Measurements from ENCODE around the gene TARS2.

The TARS2 gene

DNA sequence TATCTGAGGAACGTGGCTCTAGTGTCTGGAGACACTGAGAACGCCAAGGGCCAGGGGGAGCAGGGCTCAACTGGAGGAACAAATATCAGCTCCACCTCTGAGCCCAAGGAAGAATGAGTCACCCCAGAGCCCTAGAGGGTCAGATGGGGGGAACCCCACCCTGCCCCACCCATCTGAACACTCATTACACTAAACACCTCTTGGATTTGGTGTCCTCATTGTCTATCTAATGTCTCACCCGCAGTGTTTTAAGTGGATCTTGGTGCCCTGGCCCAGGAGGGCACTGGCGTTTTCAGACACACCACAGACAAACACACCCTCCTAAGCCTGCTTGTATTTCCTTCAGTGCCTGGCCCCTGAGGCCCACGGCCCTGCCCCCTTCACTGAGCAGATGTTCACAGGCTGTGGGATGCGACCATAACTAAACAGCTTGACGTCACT, 26.2 kb downstream of the TARS2 start:
- H3K4me3 ChIP-seq (ENCODE audit: low read depth, low read length): no peak overlapping the region
- TF ChIP-seq, protein P1, sequence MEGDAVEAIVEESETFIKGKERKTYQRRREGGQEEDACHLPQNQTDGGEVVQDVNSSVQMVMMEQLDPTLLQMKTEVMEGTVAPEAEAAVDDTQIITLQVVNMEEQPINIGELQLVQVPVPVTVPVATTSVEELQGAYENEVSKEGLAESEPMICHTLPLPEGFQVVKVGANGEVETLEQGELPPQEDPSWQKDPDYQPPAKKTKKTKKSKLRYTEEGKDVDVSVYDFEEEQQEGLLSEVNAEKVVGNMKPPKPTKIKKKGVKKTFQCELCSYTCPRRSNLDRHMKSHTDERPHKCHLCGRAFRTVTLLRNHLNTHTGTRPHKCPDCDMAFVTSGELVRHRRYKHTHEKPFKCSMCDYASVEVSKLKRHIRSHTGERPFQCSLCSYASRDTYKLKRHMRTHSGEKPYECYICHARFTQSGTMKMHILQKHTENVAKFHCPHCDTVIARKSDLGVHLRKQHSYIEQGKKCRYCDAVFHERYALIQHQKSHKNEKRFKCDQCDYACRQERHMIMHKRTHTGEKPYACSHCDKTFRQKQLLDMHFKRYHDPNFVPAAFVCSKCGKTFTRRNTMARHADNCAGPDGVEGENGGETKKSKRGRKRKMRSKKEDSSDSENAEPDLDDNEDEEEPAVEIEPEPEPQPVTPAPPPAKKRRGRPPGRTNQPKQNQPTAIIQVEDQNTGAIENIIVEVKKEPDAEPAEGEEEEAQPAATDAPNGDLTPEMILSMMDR (IDR thresholded peaks at IDR 0.05; ENCODE audit: control insufficient read depth, extremely low read depth, insufficient read depth): no peak
- DNase-seq (ENCODE audit: low read depth): no peak

DNA sequence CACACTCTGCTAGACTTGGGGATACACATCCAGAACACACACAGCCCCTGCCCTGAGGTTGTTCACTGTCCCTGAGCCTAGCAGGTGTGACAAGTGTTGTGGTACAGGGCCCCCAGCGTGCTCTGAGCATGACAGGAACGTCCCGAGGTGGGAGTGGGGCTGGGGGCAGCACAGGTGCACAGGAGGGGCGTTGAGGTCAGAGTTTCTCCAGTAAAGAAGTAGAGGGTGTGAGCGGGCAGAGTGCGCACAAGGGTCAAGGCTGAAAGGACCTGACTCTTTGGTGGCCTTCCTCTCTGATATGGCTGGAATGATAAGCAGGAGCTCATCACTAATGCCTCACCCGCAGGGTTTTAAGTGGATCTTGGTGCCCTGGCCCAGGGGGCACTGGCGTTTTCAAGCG, 27.0 kb downstream of the TARS2 start:
- H3K4me3 ChIP-seq (ENCODE audit: low read depth, low read length): no peak overlapping the region
- TF ChIP-seq, protein P1 (IDR thresholded peaks at IDR 0.05; ENCODE audit: control insufficient read depth, extremely low read depth, insufficient read depth): no peak

DNA sequence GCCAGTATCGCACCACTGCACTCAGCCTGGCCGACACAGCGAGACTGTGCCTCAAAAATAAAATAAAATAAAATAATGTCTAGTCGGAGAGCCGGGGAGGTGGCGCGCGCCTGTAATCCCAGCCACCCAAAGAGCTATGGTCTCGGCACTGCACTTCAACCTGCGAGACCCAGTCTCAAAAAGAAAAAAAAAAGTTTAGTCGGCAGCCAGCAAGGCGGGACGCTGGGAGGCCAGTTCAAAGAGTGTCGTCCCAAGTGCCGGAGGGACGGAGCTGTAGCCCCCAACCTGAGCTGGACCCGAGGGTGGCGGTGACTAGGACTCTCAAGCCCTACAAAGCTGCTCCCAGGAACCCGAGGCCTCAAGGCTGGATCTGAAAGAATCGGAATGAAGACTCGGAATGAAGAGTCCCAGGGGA, 27.7 kb downstream of the TARS2 start:
- TF ChIP-seq, protein P1 (IDR thresholded peaks at IDR 0.05; ENCODE audit: control insufficient read depth, extremely low read depth, insufficient read depth): no peak
- H3K4me3 ChIP-seq (ENCODE audit: low read depth, low read length): peak overlapping the region; percentile 60
- no peak for DNase-seq (ENCODE audit: low read depth)

More for the DNA sequence above, 27.0 kb downstream of the TARS2 start:
- no peak for DNase-seq (ENCODE audit: low read depth)

DNA sequence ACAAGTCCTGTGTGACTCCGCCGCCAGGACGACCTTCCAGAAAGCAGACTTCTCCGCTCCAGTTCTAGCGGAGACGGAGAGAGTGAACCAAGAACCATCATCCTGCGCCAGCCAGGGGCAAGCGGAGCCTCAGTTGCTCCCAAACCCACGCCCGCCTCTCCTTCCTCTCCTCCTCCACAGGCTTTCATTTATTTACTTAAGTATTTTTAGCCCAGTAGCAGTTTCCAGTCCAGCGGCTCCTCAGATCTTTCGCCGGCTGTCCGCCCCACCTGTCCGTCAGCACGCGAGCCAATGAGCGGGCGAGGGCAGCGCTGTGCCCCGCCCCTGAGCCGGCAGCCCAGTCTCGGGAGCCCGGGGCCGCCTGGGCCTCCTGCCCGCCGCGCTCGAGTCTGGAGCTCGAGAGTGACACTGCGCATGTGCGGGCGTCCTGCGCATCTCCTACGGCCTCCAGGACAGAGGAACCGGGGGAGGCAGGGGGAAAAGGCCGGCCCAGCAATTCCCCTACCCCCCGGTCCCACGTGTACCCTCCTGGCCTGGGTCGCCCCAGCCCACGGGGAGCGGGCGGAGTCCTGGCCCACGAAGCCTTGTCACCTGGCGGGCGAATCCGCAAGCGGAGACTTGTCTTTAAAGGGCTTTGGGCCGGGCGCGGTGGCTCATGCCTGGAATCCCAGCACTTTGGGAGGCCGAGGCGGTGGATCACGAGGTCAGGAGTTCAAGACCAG, 28.3 kb downstream of the TARS2 start, which contains the start of gene FALEC:
FALEC (plus strand) TSS at position 425 of the 722 bp plus-strand sequence.
- peak within 1 kb of the TSS; percentile 60 for H3K4me3 ChIP-seq (ENCODE audit: low read depth, low read length)
- DNase-seq (ENCODE audit: low read depth): peak; percentile 91
- TF ChIP-seq, protein P1 (IDR thresholded peaks at IDR 0.05; ENCODE audit: control insufficient read depth, extremely low read depth, insufficient read depth): no peak

DNA sequence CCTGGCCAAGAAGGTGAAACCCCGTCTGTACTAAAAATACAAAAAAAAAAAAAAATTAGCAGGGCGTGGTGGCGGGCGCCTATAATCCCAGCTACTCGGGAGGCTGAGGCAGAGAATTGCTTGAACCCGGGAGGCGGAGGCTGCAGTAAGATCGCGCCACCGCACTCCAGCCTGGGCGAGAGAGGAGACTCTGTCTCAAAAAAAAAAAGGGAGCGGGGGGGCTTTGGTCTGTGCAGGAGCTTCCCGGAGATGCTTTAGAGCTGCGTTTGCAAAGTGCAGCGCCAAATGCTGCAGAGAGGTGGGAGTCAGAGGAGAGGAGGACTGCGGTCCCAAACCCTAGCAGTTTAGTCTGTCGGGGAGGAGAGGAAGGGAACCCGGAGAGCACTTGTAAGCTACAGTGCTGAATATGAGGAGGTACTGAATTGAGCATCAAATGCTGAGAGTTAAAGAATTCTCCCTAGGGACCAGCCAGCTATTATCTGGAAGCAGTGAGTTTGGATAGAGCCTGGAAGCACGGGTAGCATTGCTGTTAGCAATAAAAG, 28.9 kb downstream of the TARS2 start:
- TF ChIP-seq, protein P1 (IDR thresholded peaks at IDR 0.05; ENCODE audit: control insufficient read depth, extremely low read depth, insufficient read depth): no peak
- peak overlapping the region; percentile 60 for H3K4me3 ChIP-seq (ENCODE audit: low read depth, low read length)
- no peak for DNase-seq (ENCODE audit: low read depth)

DNA sequence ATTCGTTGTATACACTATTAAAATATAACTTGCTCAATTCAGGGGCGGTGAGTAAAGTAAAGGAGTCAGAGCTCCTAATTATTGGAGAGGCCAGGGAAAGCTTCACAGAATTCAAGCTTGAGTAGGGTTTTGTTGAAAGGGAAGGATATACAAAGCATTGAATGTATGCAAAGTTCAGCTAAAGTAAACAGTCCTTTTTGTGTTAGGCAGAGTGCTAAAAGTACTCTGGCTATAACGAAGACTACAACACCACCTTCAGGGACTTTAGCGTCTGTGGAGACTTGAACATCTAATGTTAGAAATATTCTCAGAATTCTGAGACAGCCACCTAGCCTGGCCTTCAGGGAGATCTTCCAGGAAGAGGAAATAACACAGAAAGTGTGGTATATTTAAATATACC, 29.4 kb downstream of the TARS2 start:
- peak overlapping the region; percentile 60 for H3K4me3 ChIP-seq (ENCODE audit: low read depth, low read length)

More for the DNA sequence above, 29.4 kb downstream of the TARS2 start:
- no peak for DNase-seq (ENCODE audit: low read depth)
- TF ChIP-seq, protein P1 (IDR thresholded peaks at IDR 0.05; ENCODE audit: control insufficient read depth, extremely low read depth, insufficient read depth): no peak
